Gastroesophageal sphincter (tissue), 4 donors: ENCODE results near the gene HTRA3. TPM values are rescaled to one million over a fixed set of nuclear protein-coding genes. Genes with fewer than 3 reads are reported as not detected.

Experiments used
- ATAC-seq: fragments of 150-250 bp; one replicate; pipeline ENCODE4 v1.9.1; 2016; ENCODE audit warnings: mild to moderate bottlenecking, moderate library complexity
- H3K27ac ChIP-seq, 4 donors: fragments of 200-600 bp; sonication (generic) in 3 of 4; 1 replicate in 3 of 4; 2 replicates in 1 of 4; pipeline ENCODE4 v1.5.1; 2016 to 2019
- H3K27me3 ChIP-seq: fragments of 200-600 bp; sonication (generic); one replicate; pipeline ENCODE4 v1.5.1; 2019
- H3K36me3 ChIP-seq, 2 donors: fragments of 200-600 bp; sonication (generic); one replicate each; pipeline ENCODE4 v1.5.1; 2019; ENCODE audit warnings: control low read depth in 1 of 2
- H3K4me1 ChIP-seq, 3 donors: fragments of 200-600 bp; sonication (generic); 1 replicate in 2 of 3; 2 replicates in 1 of 3; pipeline ENCODE4 v1.5.1; 2016 to 2019; ENCODE audit warnings: control low read depth in 2 of 3
- H3K4me3 ChIP-seq, 2 donors: fragments of 200-600 bp; sonication (generic); one replicate each; pipeline ENCODE4 v1.5.1; 2019; ENCODE audit warnings: mild to moderate bottlenecking in 1 of 2, moderate library complexity in 1 of 2
- H3K9me3 ChIP-seq, 3 donors: fragments of 200-600 bp; sonication (generic); one replicate each; pipeline ENCODE4 v1.5.1; 2017 to 2019; ENCODE audit warnings: control low read depth in 2 of 3
- EP300 ChIP-seq: sonication (generic); formaldehyde crosslinking; IDR thresholded peaks from one replicate; pipeline ENCODE4 v1.6.1; 2017; ENCODE audit warnings: antibody characterized with exemption, mild to moderate bottlenecking
- POLR2A ChIP-seq, 2 donors: fragments of 450-650 bp; IDR thresholded peaks; one replicate each; pipeline ENCODE4 v1.6.1; 2017; ENCODE audit warnings: antibody characterized with exemption in 2 of 2, mild to moderate bottlenecking in 2 of 2, moderate library complexity in 1 of 2
- POLR2AphosphoS5 ChIP-seq: sonication (generic); formaldehyde crosslinking; IDR thresholded peaks from one replicate; pipeline ENCODE4 v1.6.1; 2017; ENCODE audit warnings: antibody characterized with exemption
- WGBS, 2 donors: methylation state at CpG; one replicate each; pipeline ENCODE4 v1.1.5; 2018; ENCODE audit warnings: low coverage in 1 of 2; 5-methylcytosine and 5-hydroxymethylcytosine counted together
- total RNA-seq, 4 donors: library from RNA; depleted of rRNA; stranded (reverse); fragments of >200 nt; gene quantifications; one replicate each; pipeline ENCODE4 v1.1.0, GENCODE V29; 2016
- TF ChIP-seq, protein P1 (sequence below), 4 experiments: fragments of 200-600 bp in 2 of 4; fragments of 450-650 bp in 2 of 4; sonication (generic) in 1 of 4; IDR thresholded peaks; one replicate each; pipeline ENCODE4 v1.5.1; 2017 to 2019; ENCODE audit warnings: antibody characterized with exemption in 4 of 4, mild to moderate bottlenecking in 2 of 4, moderate library complexity in 2 of 4

HTRA3 gene
- total RNA-seq, 4 donors from 2014 or later, result 30.2 to 80.5 (median 59.9) TPM

DNA sequence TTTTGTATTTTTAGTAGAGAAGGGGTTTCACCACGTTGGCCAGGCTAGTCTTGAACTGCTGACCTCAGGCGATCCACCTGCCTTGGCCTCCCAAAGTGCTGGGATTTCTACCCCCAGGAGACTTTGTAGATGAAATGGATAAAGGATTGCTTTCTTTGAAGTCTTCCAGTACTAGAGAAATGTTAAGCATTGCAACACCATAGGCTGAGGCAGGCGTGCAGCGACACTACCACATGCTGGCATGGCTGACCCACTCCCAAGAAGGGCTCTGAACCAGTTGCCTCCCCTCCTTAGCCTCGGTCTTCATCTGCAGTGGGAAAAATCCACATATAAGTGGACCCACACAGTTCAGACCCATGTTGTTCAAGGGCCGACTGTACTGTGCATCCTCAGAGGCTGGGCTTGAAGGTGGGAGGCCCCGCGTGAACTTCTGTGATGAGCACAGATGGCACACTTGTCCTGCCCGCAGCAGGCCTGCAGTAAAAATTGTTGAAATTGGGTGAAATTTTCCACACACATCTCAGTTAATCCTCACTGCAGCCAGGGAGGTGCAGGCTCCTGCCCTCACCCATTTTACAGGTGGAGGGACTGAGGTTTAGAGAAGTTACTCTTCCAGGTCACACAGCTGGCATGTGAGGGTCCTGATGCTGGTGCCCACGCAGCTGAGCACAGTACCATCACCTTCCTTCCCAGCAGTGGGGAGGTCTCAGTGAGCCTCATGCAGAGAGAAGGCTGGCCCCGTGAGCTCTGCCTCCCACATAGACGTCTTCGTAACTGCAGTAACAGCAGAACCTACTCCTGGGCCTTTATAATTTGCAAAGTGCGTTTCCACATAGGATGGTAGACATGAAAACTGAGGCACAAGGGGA, 35.5 kb downstream of the HTRA3 start:
- Histone ChIP-seq H3K36me3 (peaks cover 0 to 14% of the 10 kb centered on the region in 2 donors), H3K9me3 (no peaks in the 10 kb centered on the region), H3K27ac (no peak overlapping the region), H3K4me1 (peaks cover 3 to 41% (median 16%) of the 10 kb centered on the region in 3 donors), H3K27me3 (no peaks in the 10 kb centered on the region), H3K4me3 (no peak overlapping the region)
- no peak for TF ChIP-seq POLR2AphosphoS5
- TF ChIP-seq POLR2A (IDR thresholded peaks at IDR 0.05), result no peak
- TF ChIP-seq, protein P1, sequence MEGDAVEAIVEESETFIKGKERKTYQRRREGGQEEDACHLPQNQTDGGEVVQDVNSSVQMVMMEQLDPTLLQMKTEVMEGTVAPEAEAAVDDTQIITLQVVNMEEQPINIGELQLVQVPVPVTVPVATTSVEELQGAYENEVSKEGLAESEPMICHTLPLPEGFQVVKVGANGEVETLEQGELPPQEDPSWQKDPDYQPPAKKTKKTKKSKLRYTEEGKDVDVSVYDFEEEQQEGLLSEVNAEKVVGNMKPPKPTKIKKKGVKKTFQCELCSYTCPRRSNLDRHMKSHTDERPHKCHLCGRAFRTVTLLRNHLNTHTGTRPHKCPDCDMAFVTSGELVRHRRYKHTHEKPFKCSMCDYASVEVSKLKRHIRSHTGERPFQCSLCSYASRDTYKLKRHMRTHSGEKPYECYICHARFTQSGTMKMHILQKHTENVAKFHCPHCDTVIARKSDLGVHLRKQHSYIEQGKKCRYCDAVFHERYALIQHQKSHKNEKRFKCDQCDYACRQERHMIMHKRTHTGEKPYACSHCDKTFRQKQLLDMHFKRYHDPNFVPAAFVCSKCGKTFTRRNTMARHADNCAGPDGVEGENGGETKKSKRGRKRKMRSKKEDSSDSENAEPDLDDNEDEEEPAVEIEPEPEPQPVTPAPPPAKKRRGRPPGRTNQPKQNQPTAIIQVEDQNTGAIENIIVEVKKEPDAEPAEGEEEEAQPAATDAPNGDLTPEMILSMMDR (IDR thresholded peaks at IDR 0.05), result no peak
- no peak for TF ChIP-seq EP300
- WGBS, 2 donors, result 50 to 81% methylated on average over 2 to 7 of the region's 14 CpGs
- no peak for ATAC-seq

DNA sequence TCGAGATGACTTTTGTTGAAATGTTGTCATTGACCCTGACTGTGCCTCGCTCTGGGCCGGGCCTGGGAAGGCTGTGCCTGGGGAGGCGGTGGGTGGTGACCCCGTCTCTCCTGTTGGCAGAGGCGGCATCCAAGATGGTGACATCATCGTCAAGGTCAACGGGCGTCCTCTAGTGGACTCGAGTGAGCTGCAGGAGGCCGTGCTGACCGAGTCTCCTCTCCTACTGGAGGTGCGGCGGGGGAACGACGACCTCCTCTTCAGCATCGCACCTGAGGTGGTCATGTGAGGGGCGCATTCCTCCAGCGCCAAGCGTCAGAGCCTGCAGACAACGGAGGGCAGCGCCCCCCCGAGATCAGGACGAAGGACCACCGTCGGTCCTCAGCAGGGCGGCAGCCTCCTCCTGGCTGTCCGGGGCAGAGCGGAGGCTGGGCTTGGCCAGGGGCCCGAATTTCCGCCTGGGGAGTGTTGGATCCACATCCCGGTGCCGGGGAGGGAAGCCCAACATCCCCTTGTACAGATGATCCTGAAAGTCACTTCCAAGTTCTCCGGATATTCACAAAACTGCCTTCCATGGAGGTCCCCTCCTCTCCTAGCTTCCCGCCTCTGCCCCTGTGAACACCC, 36.4 kb downstream of the HTRA3 start:
- no peak for TF ChIP-seq POLR2A (IDR thresholded peaks at IDR 0.05)
- TF ChIP-seq, protein P1 (IDR thresholded peaks at IDR 0.05), result peak in 2 of 4 experiments; percentile 5 to 28
- Histone ChIP-seq H3K27me3 (no peaks in the 10 kb centered on the region), H3K36me3 (peaks cover 0 to 10% of the 10 kb centered on the region in 2 donors), H3K27ac (peak overlapping the region in 3 of 4 donors; percentile 5 to 41 (median 21)), H3K9me3 (no peaks in the 10 kb centered on the region), H3K4me3 (no peak overlapping the region), H3K4me1 (peaks cover 3 to 43% (median 16%) of the 10 kb centered on the region in 3 donors)
- WGBS, 2 donors, result 63% methylated on average over 3 of the region's 35 CpGs; no CpG with 5 or more reads in 1 of the 2 donors
- peak; percentile 22 for ATAC-seq

DNA sequence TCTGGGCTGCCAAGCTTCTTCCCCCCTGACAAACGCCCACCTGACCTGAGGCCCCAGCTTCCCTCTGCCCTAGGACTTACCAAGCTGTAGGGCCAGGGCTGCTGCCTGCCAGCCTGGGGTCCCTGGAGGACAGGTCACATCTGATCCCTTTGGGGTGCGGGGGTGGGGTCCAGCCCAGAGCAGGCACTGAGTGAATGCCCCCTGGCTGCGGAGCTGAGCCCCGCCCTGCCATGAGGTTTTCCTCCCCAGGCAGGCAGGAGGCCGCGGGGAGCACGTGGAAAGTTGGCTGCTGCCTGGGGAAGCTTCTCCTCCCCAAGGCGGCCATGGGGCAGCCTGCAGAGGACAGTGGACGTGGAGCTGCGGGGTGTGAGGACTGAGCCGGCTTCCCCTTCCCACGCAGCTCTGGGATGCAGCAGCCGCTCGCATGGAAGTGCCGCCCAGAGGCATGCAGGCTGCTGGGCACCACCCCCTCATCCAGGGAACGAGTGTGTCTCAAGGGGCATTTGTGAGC, 37.0 kb downstream of the HTRA3 start:
- Histone ChIP-seq H3K4me1 (peaks cover 3 to 43% (median 16%) of the 10 kb centered on the region in 3 donors), H3K27ac (peak overlapping the region in 3 of 4 donors; percentile 5 to 41 (median 21)), H3K9me3 (no peaks in the 10 kb centered on the region), H3K4me3 (no peak overlapping the region), H3K36me3 (peaks cover 0 to 10% of the 10 kb centered on the region in 2 donors), H3K27me3 (no peaks in the 10 kb centered on the region)
- no peak for ATAC-seq
- TF ChIP-seq, protein P1 (IDR thresholded peaks at IDR 0.05), result peak in 1 of 4 experiments; percentile 42
- no peak for TF ChIP-seq POLR2A (IDR thresholded peaks at IDR 0.05)
- 25% methylated on average over 2 of the region's 16 CpGs; no CpG with 5 or more reads in 1 of the 2 donors for WGBS, 2 donors

DNA sequence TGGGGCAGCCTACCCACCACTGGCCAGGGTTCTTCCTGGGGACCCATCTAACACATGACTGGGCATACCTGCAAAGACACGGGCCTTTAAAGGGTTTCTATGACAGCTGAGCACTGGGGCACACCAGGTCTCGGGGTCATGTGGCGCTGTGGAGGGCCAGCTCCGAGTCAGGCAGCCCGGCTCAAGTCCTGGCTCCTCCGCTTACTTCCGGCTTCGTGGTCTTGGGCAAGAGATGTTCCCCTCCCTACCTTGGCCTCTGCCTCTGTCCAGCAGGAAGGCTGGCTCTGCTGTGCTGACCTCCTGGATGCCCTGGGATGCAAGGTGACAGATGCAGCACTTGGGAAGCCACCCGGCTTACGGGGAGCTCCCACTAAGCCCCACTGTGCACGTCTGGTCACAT, 37.6 kb downstream of the HTRA3 start:
- Histone ChIP-seq H3K27ac (peak overlapping the region in 1 of 4 donors; percentile 21), H3K4me1 (peaks cover 3 to 43% (median 16%) of the 10 kb centered on the region in 3 donors), H3K4me3 (no peak overlapping the region), H3K9me3 (peaks cover 0 to under 1% (median 0%) of the 10 kb centered on the region in 3 donors), H3K36me3 (peaks cover 0 to 8% of the 10 kb centered on the region in 2 donors), H3K27me3 (no peaks in the 10 kb centered on the region)
- WGBS, 2 donors, result 81% methylated on average over 6 of the region's 11 CpGs; no CpG with 5 or more reads in 1 of the 2 donors
- TF ChIP-seq, protein P1 (IDR thresholded peaks at IDR 0.05), result no peak
- TF ChIP-seq POLR2A (IDR thresholded peaks at IDR 0.05) (no peak), EP300 (no peak), POLR2AphosphoS5 (no peak)
- ATAC-seq, result no peak
